Thyroid gland (tissue), 4 donors: ENCODE data around the gene STAU1. TPM values are rescaled to one million over a fixed set of nuclear protein-coding genes. Genes with fewer than 3 reads are reported as not detected.

ENCODE experiments used
- DNase-seq, 2 donors: peaks; one replicate each; pipeline ENCODE4 v3.0.0-alpha.2; 2019
- H3K27ac ChIP-seq, 3 donors: fragments of 200-600 bp; sonication (generic); 1 replicate in 2 of 3; 2 replicates in 1 of 3; pipeline ENCODE4 v1.5.1; 2016 to 2019; ENCODE audit warnings: mild to moderate bottlenecking in 1 of 3, moderate library complexity in 1 of 3
- H3K27me3 ChIP-seq: fragments of 200-600 bp; sonication (generic); one replicate; pipeline ENCODE4 v1.5.1; 2019
- H3K36me3 ChIP-seq, 2 donors: fragments of 200-600 bp; sonication (generic); one replicate each; pipeline ENCODE4 v1.5.1; 2016 to 2019
- H3K4me1 ChIP-seq, 2 donors: fragments of 200-600 bp; sonication (generic); one replicate each; pipeline ENCODE4 v1.5.1; 2017 to 2019
- H3K4me3 ChIP-seq, 3 donors: fragments of 200-600 bp; sonication (generic); replicated peaks in 1 of 3; 1 replicate in 2 of 3; 2 replicates in 1 of 3; pipeline ENCODE4 v1.5.1; 2016; ENCODE audit warnings: mild to moderate bottlenecking in 1 of 3
- H3K9me3 ChIP-seq: fragments of 200-600 bp; sonication (generic); one replicate; pipeline ENCODE4 v1.5.1; 2017
- POLR2A ChIP-seq, 2 donors: fragments of 450-650 bp; IDR thresholded peaks; one replicate each; pipeline ENCODE4 v1.6.1; 2017; ENCODE audit warnings: antibody characterized with exemption in 2 of 2, mild to moderate bottlenecking in 2 of 2, moderate library complexity in 1 of 2
- WGBS, 2 donors: methylation state at CpG; one replicate each; pipeline ENCODE4 v1.1.5; 2017; 5-methylcytosine and 5-hydroxymethylcytosine counted together
- intact Hi-C: fragments of 100-400 bp; cut with DNase I; formaldehyde crosslinking; loops from one replicate; pipeline ENCODE4 v1.15.1; 2023
- total RNA-seq, 4 donors: library from RNA; depleted of rRNA; stranded (reverse); fragments of >200 nt; gene quantifications; one replicate each; pipeline ENCODE4 v1.2.3, GENCODE V29; 2016
- TF ChIP-seq, protein P1 (sequence below), 6 experiments: fragments of 200-600 bp in 3 of 6; fragments of 450-650 bp in 3 of 6; sonication (generic) in 3 of 6; IDR thresholded peaks; one replicate each; pipeline ENCODE4 v1.5.1; 2016 to 2019; ENCODE audit warnings: antibody characterized with exemption in 6 of 6, mild to moderate bottlenecking in 2 of 6, inconsistent platforms in 1 of 6, moderate library complexity in 1 of 6

The STAU1 gene
- total RNA-seq, 4 donors from 2014 or later, result 154 to 231 (median 167) TPM

DNA sequence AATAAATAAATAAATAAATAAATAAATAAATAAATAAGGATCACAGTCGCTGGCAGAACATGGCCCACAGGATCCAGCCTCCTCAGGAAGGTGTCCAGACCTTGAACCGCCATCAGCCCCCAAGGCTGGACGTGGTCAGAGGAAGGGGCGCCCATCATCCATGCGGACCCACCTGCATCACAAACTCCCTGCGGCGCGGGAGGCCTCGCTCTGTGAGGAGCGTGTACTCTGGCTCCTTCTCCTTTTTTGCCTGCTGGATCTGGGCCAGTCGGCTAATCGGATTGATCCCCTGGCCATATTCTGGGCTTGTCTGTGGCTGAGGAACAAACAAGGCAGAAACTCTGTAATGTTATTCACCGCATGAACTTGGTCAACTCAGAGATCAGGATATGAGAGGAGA lies 65.2 kb downstream of the STAU1 start:
- H3K4me3 ChIP-seq, result no peak overlapping the region
- no peak for DNase-seq
- H3K4me1 ChIP-seq, result no peaks in the 10 kb centered on the region
- intact Hi-C loops, result no loop called here
- TF ChIP-seq, protein P1, sequence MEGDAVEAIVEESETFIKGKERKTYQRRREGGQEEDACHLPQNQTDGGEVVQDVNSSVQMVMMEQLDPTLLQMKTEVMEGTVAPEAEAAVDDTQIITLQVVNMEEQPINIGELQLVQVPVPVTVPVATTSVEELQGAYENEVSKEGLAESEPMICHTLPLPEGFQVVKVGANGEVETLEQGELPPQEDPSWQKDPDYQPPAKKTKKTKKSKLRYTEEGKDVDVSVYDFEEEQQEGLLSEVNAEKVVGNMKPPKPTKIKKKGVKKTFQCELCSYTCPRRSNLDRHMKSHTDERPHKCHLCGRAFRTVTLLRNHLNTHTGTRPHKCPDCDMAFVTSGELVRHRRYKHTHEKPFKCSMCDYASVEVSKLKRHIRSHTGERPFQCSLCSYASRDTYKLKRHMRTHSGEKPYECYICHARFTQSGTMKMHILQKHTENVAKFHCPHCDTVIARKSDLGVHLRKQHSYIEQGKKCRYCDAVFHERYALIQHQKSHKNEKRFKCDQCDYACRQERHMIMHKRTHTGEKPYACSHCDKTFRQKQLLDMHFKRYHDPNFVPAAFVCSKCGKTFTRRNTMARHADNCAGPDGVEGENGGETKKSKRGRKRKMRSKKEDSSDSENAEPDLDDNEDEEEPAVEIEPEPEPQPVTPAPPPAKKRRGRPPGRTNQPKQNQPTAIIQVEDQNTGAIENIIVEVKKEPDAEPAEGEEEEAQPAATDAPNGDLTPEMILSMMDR (IDR thresholded peaks at IDR 0.05), result no peak
- TF ChIP-seq POLR2A (IDR thresholded peaks at IDR 0.05), result no peak
- 95 to 96% methylated on average over 13 of the region's 13 CpGs for WGBS, 2 donors
- H3K27ac ChIP-seq, result no peak overlapping the region
- peaks cover 47 to 51% of the 10 kb centered on the region in 2 donors for H3K36me3 ChIP-seq
- H3K9me3 ChIP-seq, result no peaks in the 10 kb centered on the region
- no peaks in the 10 kb centered on the region for H3K27me3 ChIP-seq

DNA sequence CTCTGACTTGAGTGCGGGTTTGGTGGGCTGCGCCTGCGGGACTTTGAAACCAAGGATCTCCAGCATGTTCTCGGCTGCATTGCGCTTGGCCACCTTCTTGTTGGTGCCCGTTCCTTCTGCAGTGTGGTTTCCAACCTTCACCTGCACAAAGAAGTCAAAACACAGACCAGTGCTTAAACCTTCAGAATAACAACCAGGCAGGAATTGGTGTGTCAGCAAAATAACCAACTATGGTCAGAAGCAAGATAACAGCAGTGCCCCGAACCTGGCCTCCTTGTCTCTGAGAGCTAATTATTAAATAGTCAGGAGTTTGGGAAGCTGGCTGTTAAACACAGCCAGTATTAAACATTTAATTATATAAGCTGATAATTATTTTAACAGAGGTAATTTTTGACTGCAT lies 68.1 kb downstream of the STAU1 start:
- intact Hi-C loops, result no loop called here
- 94 to 97% methylated on average over 7 of the region's 7 CpGs for WGBS, 2 donors
- Histone ChIP-seq H3K27me3 (no peaks in the 10 kb centered on the region), H3K36me3 (peaks cover 75 to 78% of the 10 kb centered on the region in 2 donors), H3K4me3 (no peak overlapping the region), H3K9me3 (no peaks in the 10 kb centered on the region), H3K27ac (no peak overlapping the region), H3K4me1 (no peaks in the 10 kb centered on the region)
- no peak for TF ChIP-seq POLR2A (IDR thresholded peaks at IDR 0.05)
- TF ChIP-seq, protein P1 (IDR thresholded peaks at IDR 0.05), result no peak
- no peak for DNase-seq

DNA sequence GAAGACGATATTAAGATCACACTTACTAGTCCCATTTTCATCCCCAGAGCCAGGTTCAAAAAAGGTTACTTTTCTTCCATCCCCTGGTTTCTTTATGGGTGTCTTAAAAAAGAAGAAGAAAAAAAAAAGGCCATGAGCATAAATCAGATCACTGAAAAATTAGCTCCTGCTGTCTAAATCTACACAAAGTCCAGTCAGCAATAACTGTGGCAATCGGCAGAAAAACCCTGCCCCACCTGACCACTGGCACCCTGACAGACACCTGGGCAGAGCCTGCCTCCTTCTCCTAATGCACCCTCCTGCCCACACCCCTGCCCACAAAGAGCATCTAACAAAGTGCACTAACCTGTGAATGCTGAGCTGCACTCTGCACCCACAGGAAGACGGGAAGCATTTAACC lies 69.8 kb downstream of the STAU1 start:
- 89 to 90% methylated on average over 3 of the region's 3 CpGs for WGBS, 2 donors
- Histone ChIP-seq H3K36me3 (peaks cover 77 to 87% of the 10 kb centered on the region in 2 donors), H3K4me1 (no peaks in the 10 kb centered on the region), H3K4me3 (no peak overlapping the region), H3K9me3 (no peaks in the 10 kb centered on the region), H3K27ac (no peak overlapping the region), H3K27me3 (no peaks in the 10 kb centered on the region)
- intact Hi-C loops, result no loop called here
- DNase-seq, result no peak
- TF ChIP-seq, protein P1 (IDR thresholded peaks at IDR 0.05), result no peak
- TF ChIP-seq POLR2A (IDR thresholded peaks at IDR 0.05), result no peak

DNA sequence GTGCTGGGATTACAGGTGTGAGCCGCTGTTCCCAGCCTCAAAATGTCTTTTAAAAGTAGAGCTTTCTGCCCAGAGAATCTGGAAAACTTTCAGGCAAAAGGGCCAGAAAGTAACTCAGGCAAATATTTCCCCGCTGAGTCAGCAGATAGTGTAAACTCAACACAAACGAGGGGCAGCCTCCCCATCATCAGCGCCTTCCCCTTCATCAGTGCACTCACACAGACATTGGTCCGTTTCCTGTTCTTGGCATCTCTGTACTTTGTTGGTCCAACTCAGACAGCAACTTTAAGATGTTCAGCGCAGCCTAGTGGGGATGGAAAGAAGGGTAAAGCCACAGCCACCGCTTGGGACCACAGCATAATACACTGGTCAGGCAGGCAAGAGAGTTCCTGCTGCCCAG lies 72.6 kb downstream of the STAU1 start:
- no peak overlapping the region for H3K27ac ChIP-seq
- no peak for DNase-seq
- no peak overlapping the region for H3K4me3 ChIP-seq
- TF ChIP-seq POLR2A (IDR thresholded peaks at IDR 0.05), result no peak
- TF ChIP-seq, protein P1 (IDR thresholded peaks at IDR 0.05), result no peak
- H3K9me3 ChIP-seq, result no peaks in the 10 kb centered on the region
- intact Hi-C loops, result no loop called here
- no peaks in the 10 kb centered on the region for H3K4me1 ChIP-seq
- WGBS, 2 donors, result 85 to 86% methylated on average over 7 of the region's 7 CpGs
- no peaks in the 10 kb centered on the region for H3K27me3 ChIP-seq
- peaks cover 71 to 77% of the 10 kb centered on the region in 2 donors for H3K36me3 ChIP-seq

DNA sequence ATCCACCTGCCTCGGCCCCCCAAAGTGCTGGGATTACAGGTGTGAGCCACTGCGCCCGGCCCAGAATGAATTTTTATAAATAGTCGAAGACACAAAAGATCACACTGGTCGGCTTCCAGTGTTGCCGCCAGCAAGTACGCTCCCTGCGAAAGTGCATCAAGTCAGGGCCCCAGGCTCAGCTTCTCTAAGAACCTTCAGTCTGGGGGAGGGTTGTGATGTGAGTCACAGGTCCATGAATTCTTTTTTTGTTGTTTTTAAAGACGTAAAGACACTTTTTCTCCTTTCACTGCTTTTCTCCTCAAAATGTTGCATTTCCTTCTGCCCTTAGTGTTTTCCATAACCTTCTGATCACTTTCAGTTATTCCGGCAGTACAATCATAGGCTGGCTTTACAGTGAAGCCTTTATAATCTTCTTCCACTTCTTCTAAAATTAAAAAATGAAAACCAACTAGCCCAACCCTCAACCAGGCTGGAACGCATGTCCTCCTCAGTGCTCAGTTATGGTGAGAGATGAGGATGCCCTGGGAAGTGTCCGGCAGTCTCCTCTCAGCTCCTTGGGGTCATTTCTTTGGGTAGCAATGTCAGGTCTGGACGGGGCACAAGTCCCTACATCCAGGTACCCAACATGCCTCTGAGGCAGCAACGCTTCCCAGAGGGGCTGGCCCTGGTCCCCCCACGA lies 75.4 kb downstream of the STAU1 start:
- intact Hi-C loops, result no loop called here
- no peaks in the 10 kb centered on the region for H3K9me3 ChIP-seq
- 92 to 96% methylated on average over 15 of the region's 15 CpGs for WGBS, 2 donors
- H3K36me3 ChIP-seq, result peaks cover 46 to 53% of the 10 kb centered on the region in 2 donors
- no peaks in the 10 kb centered on the region for H3K4me1 ChIP-seq
- DNase-seq, result no peak
- no peak overlapping the region for H3K4me3 ChIP-seq
- TF ChIP-seq, protein P1 (IDR thresholded peaks at IDR 0.05), result no peak
- no peak for TF ChIP-seq POLR2A (IDR thresholded peaks at IDR 0.05)
- no peak overlapping the region for H3K27ac ChIP-seq
- no peaks in the 10 kb centered on the region for H3K27me3 ChIP-seq
